GM19240 (cell line): ENCODE results near the gene OCA2.
"Not testable (repeated sequence)": the region's sequence is repeated elsewhere in the genome, so short reads cannot be mapped to it uniquely, and the experiment has no call there.

Experiments used
- DNase-seq: peaks from one replicate; pipeline ENCODE4 v3.0.0; 2011; ENCODE audit warnings: low spot score; ENCODE audit not compliant: insufficient read length

OCA2 gene

GRCh38 chr15:27774638-27775037, 324.5 kb downstream of the OCA2 start:
- no peak for DNase-seq

DNA sequence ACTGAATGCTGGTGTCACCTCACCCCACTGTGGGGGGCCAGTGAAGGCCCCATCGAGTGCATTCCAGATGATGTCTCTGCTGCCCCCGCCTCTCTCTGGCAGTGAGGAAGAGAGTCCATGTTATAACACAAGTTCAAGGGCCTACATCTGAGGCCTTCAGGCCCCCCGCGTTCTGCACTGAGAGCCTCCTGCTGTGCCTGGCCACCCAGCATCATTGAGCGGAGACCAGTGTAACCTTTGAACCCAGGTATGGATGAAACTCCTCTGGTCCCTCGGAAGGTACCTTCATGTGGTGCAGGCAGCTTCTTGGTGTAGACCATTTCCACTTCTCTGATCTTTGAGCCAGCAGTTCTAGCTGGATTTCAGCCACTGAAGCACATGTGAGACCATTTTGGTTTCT, 324.9 kb downstream of the OCA2 start:
- no peak for DNase-seq

DNA sequence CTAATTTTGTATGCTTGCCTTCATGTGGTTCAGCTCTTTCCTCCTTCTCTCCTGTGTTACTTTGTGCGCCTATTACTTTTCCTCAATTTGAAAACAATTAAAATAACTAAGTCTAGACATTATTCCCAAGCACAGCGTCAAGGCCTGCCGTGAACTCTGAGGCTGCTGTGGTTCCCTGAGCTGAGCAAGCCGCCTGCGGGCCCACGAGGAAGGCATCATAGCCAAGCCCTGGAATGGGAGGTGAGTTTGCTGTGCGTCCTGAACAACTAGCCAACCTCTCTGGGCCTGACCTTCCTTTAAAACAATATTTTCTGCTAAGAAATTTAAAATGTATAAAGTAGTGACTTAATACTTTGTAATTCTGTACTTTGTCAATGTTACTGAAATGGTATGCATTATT, 327.2 kb downstream of the OCA2 start:
- DNase-seq: no peak

DNA sequence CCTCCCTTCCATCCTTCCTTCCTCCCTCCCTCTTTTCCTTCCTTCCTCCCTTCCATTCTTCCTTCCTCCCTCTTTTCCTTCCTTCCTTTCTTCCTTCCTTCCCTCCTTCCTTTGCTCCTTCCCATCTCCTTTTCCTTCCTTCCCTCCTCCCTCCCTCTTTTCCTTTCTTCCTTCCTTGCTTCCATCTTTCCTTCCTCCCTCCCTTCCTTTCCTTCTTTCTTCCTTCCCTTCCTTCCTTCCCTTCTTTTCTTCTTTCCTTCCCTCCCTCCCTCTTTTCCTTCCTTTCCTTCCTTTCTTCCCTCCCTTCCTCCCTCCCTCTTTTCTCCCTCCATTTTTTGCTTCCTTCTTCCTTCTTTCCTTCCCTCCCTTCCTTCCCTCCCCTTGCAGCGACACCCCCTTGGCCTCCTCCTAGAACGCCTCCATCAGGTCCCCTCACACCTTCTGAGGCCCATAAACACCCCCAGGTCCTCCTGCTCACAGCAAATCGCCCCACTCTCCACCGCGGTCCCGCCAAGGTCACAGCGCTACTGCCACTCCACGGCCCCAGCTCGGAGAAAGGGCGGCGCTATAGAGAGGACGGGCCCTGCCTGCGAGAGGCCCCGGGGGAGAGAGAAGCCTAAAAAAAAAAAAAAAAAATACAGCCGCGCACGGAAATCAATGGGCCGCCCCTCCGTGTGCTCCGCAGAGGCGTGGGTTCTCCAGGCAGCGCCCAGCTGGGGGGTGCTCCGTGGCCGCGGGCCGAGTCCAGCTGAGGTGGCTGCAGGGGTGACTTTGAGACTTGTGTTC, 328.2 kb downstream of the OCA2 start:
- no peak for DNase-seq

GRCh38 chr15:27770086-27770607, 329.0 kb downstream of the OCA2 start:
- DNase-seq: no peak

GRCh38 chr15:27769652-27770051, 329.5 kb downstream of the OCA2 start:
- DNase-seq: no peak

- DNase-seq: no peak
Measured at GRCh38 chr15:27768732-27769475, 330.2 kb downstream of the OCA2 start.

DNA sequence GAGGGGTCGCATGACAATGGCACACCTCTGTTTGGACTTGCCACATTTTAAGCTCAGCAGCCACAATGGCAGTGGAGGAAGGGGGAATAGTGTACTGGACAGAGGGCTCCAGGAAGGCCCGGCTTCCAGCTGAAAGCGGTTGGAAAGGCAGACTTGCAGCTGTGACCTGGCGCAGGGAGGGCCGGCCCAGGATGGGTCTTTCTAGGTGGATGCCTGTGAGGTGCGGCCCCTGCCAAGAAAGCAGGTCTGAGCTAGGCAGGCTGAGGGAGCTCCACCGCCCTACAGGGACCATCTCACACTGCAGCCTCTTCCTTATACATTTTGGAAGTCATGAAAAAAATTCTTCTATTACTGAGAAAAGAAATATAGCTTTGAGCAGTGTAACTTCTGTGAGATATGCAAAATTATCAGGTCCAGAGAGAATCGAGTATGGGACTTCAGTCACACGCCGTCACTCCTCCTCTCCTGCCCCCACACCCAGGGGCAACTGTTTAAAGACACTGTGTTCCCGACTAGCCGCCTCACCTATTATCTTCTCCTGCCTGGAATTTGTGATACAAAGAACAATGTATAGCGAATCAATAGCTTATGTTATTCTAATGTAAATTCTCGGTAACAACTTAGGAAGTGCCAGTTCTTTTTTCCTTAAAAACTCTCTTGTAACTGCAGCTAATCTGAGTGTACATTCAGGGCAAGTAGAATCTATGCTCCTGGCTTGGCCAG, 331.0 kb downstream of the OCA2 start:
- DNase-seq: no peak

DNA sequence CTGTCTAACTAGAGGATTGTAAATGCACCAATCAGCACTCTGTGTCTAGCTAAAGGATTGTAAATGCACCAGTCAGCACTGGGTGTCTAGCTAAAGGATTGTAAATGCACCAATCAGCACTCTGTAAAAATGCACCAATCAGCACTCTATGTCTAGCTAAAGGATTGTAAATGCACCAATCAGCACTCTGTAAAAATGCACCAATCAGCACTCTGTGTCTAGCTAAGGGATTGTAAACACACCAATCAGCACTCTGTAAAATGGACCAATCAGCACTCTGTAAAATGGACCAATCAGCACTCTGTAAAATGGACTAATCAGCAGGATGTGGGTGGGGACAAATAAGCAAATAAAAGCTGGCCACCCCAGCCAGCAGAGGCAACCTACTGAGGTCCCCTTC, 331.7 kb downstream of the OCA2 start:
- DNase-seq: not testable (repeated sequence)

- DNase-seq: no peak
Measured at GRCh38 chr15:27764339-27764738, 334.8 kb downstream of the OCA2 start.

GRCh38 chr15:27763514-27763913, 335.6 kb downstream of the OCA2 start:
- DNase-seq: no peak

- DNase-seq: no peak
Measured at GRCh38 chr15:27762471-27762870, 336.6 kb downstream of the OCA2 start.

DNA sequence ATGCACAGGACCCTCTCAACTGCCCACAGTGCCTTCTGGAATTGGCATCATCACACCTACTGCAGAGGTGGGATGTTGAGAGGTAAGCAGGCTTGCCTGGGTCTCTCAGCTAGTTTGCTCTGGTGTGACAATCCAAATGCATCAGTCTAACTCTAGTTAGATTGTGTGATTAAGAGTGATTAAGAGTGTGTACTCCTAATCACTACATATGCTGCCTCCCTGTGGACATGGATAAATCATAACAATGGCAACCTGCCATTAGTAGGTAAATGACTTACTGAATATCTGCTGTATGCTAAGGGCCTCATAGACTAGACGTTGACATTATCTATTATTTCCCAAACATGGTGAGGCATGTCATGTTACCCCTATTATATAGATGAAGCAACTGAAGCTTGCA, 342.1 kb downstream of the OCA2 start:
- no peak for DNase-seq

DNA sequence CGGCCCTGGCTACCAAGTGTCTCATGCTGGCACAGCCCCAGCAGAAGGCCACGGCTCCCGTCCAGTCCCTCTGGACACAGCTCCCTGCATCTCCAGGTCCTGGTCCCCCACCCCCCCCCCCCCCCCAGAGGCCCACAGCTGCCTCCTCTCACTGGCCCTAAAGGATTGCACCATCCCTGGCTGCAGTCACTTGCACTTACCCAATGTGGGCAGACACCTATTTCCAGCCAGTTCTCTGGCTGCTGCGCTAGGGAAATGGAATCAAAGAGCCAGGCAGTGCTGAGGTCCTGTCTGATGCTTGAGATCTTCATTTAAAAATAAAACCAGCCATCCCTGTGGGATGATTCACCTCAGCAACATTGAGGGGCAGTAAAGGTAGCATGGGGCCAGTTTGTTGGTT, 346.4 kb downstream of the OCA2 start:
- DNase-seq: no peak

DNA sequence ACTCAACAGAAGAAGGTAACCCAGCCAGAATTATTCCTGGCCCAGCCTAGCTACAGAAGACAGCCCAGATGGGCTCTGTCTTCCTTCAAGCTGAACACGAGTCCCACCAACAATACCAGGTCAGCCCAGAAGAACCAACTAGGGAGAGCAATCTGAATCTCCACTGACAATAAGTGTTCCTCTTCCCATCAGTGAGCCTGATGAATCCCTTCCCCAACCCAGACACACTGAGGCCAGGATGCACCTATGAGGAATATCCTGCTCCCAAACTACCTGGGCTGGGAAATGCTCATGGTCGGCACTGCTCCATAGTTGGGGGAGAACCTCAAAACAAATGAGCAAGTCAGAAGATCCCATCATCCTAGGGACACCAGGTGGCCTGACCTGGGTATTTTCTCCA, 351.1 kb downstream of the OCA2 start:
- DNase-seq: no peak

- DNase-seq: no peak
Measured at GRCh38 chr15:27746401-27746955, 352.6 kb downstream of the OCA2 start.

GRCh38 chr15:27744641-27745040, 354.5 kb downstream of the OCA2 start:
- DNase-seq: no peak

GRCh38 chr15:27743638-27744037, 355.5 kb downstream of the OCA2 start:
- no peak for DNase-seq

DNA sequence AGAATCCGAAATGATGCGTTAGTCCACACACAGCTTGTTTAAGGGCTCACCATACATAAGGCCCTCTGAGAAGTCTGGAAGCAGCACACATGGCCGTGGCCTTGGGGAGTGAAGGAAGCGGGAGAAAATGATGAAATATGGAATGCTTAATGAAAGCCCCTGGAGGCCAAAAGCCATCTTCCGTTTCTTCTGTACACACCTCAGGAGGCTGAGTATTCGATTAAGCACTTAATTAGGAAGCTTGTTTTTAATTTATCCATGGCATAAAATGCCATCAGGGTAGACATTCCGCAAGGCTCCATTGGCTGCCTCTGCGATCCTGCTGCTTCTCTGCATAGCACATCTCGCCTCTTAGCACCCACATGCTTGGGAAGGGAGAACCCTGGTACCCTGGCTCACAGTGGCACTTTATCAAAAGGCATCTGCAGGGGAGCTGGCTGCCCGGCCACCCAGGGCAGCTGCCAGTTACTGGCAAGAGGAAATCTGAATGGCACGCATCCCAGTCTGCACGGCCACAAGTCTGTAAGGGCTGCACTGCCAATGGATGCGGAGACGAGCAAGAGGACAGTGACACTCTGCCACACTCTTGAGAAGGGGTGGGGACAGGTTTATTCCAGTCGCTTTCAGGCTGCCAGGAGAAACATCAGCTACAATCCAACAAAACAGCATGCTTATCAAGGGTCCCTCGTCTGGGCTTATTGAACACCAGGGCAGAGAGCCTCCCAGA, 356.2 kb downstream of the OCA2 start:
- no peak for DNase-seq

GRCh38 chr15:27741226-27741860, 357.8 kb downstream of the OCA2 start:
- DNase-seq: no peak
